Natural killer cell (primary cell): ENCODE data around the gene TCP10L. TPM values are rescaled to one million over a fixed set of nuclear protein-coding genes. Genes with fewer than 3 reads are reported as not detected.

Experiments used
- ATAC-seq, 3 donors: fragments of 150-1000 bp in 2 of 3; fragments of 200-7000 bp in 1 of 3; cut with Tn5 transposase; 1 replicate in 1 of 3; 2 replicates in 2 of 3; pipeline ENCODE4 v1.10.0; 2021; ENCODE audit warnings: mild to moderate bottlenecking in 2 of 3, moderate library complexity in 2 of 3
- DNase-seq, 2 donors: peaks; one replicate each; pipeline versions ENCODE4 v3.0.0 to v3.0.0-alpha.2; 2013 to 2021; ENCODE audit warnings: mixed read lengths in 1 of 2
- H3K27ac ChIP-seq: one replicate; pipeline ENCODE4 v1.5.1; 2013; ENCODE audit warnings: mild to moderate bottlenecking, low read length
- H3K27me3 ChIP-seq: one replicate; pipeline ENCODE4 v1.6.1; 2013; ENCODE audit warnings: low read length; ENCODE audit not compliant: control insufficient read depth, insufficient read depth
- H3K36me3 ChIP-seq: one replicate; pipeline ENCODE4 v1.6.1; 2013; ENCODE audit warnings: low read length; ENCODE audit not compliant: control insufficient read depth, insufficient read depth
- H3K4me1 ChIP-seq: one replicate; pipeline ENCODE4 v1.6.1; 2013; ENCODE audit warnings: low read length; ENCODE audit not compliant: control insufficient read depth, insufficient read depth
- H3K4me3 ChIP-seq: one replicate; pipeline ENCODE4 v1.5.1; 2013; ENCODE audit warnings: low read length
- H3K9me3 ChIP-seq: one replicate; pipeline ENCODE4 v1.6.1; 2013; ENCODE audit warnings: low read length; ENCODE audit not compliant: control insufficient read depth, insufficient read depth
- H3K27ac Mint-ChIP-seq, 2 donors: one replicate each; pipeline ENCODE4 v1.8.0; 2022; ENCODE audit warnings: mild to moderate bottlenecking in 2 of 2, mixed read lengths in 2 of 2, moderate library complexity in 1 of 2
- H3K27me3 Mint-ChIP-seq, 2 donors: one replicate each; pipeline ENCODE4 v1.8.0; 2022; ENCODE audit warnings: low read depth in 2 of 2, mixed read lengths in 2 of 2
- H3K36me3 Mint-ChIP-seq: one replicate; pipeline ENCODE4 v1.8.0; 2022; ENCODE audit warnings: mixed read lengths
- H3K4me1 Mint-ChIP-seq, 2 donors: one replicate each; pipeline ENCODE4 v1.8.0; 2022; ENCODE audit warnings: mixed read lengths in 2 of 2
- H3K4me3 Mint-ChIP-seq: one replicate; pipeline ENCODE4 v1.8.0; 2022; ENCODE audit warnings: mild to moderate bottlenecking, moderate library complexity, mixed read lengths
- H3K9me3 Mint-ChIP-seq, 2 donors: one replicate each; pipeline ENCODE4 v1.8.0; 2022; ENCODE audit warnings: mixed read lengths in 2 of 2
- WGBS: methylation state at CpG from one replicate; pipeline ENCODE4 v1.1.7; 2013; ENCODE audit warnings: missing lambda C conversion rate; ENCODE audit not compliant: insufficient coverage; 5-methylcytosine and 5-hydroxymethylcytosine counted together
- intact Hi-C: fragments of 100-400 bp; cut with micrococcal nuclease; formaldehyde crosslinking; loops from one replicate; pipeline ENCODE4 v1.14.2; 2022
- total RNA-seq, 4 donors: library from RNA; stranded (reverse); fragments of 120-200 nt in 1 of 4; gene quantifications; one replicate each; pipeline versions ENCODE4 v1.2.3 to v1.2.4, GENCODE V29; 2013 to 2022
- TF ChIP-seq, protein P1 (sequence below): fragments of 200-600 bp; IDR thresholded peaks from one replicate; pipeline ENCODE4 v1.8.0; 2022; ENCODE audit warnings: antibody characterized with exemption

TCP10L gene
- total RNA-seq, 3 donors from 2014 or later (not counting 1 experiment from before 2014, with no cell fraction given) = 0.47 to 1.3 (median 0.93) TPM

DNA sequence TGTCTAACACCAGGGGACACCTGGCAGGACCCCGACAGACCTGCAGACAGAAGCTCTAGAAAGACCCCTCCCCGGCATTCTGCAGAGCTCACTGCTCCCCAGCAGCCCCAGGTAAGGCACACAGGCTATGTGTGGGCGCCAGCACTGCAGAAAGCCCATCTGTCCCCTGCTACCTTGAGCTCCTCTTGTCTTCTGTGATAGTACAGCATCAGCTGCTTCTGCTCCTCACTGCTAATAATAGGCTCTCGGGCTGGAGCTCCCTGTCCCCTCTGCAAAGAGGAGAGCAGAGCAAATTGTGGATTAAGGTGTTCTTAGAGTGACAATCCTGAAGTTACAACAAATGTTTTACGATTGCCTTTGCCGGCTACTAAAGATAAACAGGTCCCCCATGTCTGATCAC is 16.8 kb upstream of the TCP10L start:
- Histone ChIP-seq H3K4me1 (no peaks in the 10 kb centered on the region), H3K4me3 (no peak overlapping the region), H3K9me3 (no peaks in the 10 kb centered on the region), H3K27ac (no peak overlapping the region), H3K36me3 (peaks cover 60% of the 10 kb centered on the region), H3K27me3 (no peaks in the 10 kb centered on the region)
- DNase-seq = no peak
- no peak for ATAC-seq
- intact Hi-C loops = no loop called here
- TF ChIP-seq, protein P1, sequence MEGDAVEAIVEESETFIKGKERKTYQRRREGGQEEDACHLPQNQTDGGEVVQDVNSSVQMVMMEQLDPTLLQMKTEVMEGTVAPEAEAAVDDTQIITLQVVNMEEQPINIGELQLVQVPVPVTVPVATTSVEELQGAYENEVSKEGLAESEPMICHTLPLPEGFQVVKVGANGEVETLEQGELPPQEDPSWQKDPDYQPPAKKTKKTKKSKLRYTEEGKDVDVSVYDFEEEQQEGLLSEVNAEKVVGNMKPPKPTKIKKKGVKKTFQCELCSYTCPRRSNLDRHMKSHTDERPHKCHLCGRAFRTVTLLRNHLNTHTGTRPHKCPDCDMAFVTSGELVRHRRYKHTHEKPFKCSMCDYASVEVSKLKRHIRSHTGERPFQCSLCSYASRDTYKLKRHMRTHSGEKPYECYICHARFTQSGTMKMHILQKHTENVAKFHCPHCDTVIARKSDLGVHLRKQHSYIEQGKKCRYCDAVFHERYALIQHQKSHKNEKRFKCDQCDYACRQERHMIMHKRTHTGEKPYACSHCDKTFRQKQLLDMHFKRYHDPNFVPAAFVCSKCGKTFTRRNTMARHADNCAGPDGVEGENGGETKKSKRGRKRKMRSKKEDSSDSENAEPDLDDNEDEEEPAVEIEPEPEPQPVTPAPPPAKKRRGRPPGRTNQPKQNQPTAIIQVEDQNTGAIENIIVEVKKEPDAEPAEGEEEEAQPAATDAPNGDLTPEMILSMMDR = no peak
- Mint-ChIP-seq H3K4me3 (no peak overlapping the region), H3K27ac (peak overlapping the region in 1 of 2 donors; percentile 31), H3K36me3 (peaks cover 28% of the 10 kb centered on the region), H3K4me1 (peaks cover 0 to 10% of the 10 kb centered on the region in 2 donors), H3K9me3 (no peaks in the 10 kb centered on the region), H3K27me3 (no peaks in the 10 kb centered on the region)
- 97% methylated on average over 6 of the region's 6 CpGs for WGBS

DNA sequence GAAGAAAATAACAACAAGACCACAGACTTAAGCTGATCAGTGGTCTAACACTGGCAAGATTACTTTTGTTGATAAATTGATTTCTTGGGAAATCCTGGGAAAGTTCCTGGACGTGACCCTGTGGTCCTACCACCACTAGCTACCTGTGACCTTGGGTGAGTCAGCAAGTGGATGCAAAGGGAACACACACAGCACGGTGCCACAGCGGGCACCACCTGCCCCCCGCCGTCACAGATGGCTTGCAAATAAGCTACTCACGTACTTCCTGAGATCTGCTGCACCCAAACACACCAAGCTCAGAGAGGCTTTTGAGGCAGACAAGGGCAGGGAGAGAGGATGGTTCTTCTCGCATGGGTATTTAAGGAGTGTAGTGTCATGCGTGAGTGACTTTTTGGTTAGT is 14.2 kb upstream of the TCP10L start:
- Histone ChIP-seq H3K4me3 (no peak overlapping the region), H3K4me1 (no peaks in the 10 kb centered on the region), H3K9me3 (no peaks in the 10 kb centered on the region), H3K27me3 (no peaks in the 10 kb centered on the region), H3K27ac (no peak overlapping the region), H3K36me3 (peaks cover 38% of the 10 kb centered on the region)
- Mint-ChIP-seq H3K36me3 (peaks cover 14% of the 10 kb centered on the region), H3K4me3 (no peak overlapping the region), H3K4me1 (no peaks in the 10 kb centered on the region), H3K27me3 (no peaks in the 10 kb centered on the region), H3K27ac (peak overlapping the region in 1 of 2 donors; percentile 10), H3K9me3 (no peaks in the 10 kb centered on the region)
- WGBS = 75% methylated on average over 6 of the region's 8 CpGs
- TF ChIP-seq, protein P1 = no peak
- ATAC-seq (no peak), DNase-seq (no peak)
- intact Hi-C loops = no loop called here

DNA sequence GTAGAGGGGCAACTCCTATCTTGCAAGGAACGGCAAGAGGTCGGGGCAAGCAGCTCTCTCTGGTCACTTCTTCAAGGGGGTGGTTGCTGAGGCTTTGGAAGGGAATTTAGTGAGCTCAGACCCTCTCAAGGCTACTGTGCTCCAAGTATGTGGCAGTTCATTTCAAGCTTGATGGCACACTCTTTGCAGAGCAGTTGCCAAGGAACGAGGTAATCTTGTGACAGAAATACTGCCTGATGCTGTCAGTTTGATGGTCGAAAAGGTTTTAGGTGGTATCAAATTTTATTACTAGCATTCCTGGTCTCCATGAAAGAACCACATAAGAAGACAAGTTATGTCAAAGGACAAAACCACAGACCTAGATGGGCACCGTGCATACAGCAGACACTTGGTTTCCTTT is 13.8 kb upstream of the TCP10L start:
- peak overlapping the region in 1 of 2 donors; percentile 10 for H3K27ac Mint-ChIP-seq
- peaks cover 10% of the 10 kb centered on the region for H3K36me3 Mint-ChIP-seq
- H3K27me3 ChIP-seq = no peaks in the 10 kb centered on the region
- H3K4me1 ChIP-seq = no peaks in the 10 kb centered on the region
- H3K4me1 Mint-ChIP-seq = no peaks in the 10 kb centered on the region
- H3K4me3 Mint-ChIP-seq = no peak overlapping the region
- TF ChIP-seq, protein P1 = no peak
- no peaks in the 10 kb centered on the region for H3K27me3 Mint-ChIP-seq
- H3K27ac ChIP-seq = no peak overlapping the region
- DNase-seq (no peak), ATAC-seq (no peak)
- H3K36me3 ChIP-seq = peaks cover 34% of the 10 kb centered on the region
- H3K4me3 ChIP-seq = no peak overlapping the region
- intact Hi-C loops = no loop called here
- WGBS = 74% methylated on average over 5 of the region's 5 CpGs
- H3K9me3 Mint-ChIP-seq = no peaks in the 10 kb centered on the region
- no peaks in the 10 kb centered on the region for H3K9me3 ChIP-seq

DNA sequence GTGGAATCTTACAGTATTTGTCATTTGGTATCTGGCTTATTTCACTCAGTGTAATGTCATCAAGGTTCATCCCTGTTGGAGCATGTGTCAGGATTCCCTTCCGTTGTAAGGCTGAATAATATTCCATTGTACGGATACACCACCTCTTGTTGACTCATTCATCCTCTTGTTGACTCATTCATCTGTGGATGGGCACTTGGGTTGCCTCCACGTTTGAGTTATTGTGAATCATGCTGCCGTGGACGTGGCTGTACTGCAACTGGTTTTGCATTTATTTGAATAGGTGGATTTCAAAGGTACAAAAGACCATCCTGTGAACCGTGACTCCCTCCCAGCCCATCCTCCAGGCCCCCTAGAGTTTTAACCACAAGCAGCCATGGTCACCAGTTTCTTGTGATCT is 11.9 kb upstream of the TCP10L start:
- Mint-ChIP-seq H3K27ac (no peak overlapping the region), H3K4me1 (no peaks in the 10 kb centered on the region), H3K4me3 (no peak overlapping the region), H3K27me3 (no peaks in the 10 kb centered on the region), H3K9me3 (no peaks in the 10 kb centered on the region), H3K36me3 (peaks cover 8% of the 10 kb centered on the region)
- DNase-seq (no peak), ATAC-seq (no peak)
- WGBS = 80% methylated on average over 6 of the region's 6 CpGs
- H3K4me1 ChIP-seq = no peaks in the 10 kb centered on the region
- TF ChIP-seq, protein P1 = no peak
- no peak overlapping the region for H3K27ac ChIP-seq
- no peaks in the 10 kb centered on the region for H3K27me3 ChIP-seq
- H3K9me3 ChIP-seq = no peaks in the 10 kb centered on the region
- H3K4me3 ChIP-seq = no peak overlapping the region
- H3K36me3 ChIP-seq = peaks cover 15% of the 10 kb centered on the region
- intact Hi-C loops = no loop called here
